Activated effector memory CD4-positive, alpha-beta T cell treated with anti-CD3 and anti-CD28 coated beads, Interleukin-2, amount 50 U/mL, for 16 hours (primary cell): ENCODE results near the gene SDF4.

Source experiments
- DNase-seq: peaks from one replicate; pipeline ENCODE4 v3.0.0-alpha.2; 2020

SDF4 gene

DNA sequence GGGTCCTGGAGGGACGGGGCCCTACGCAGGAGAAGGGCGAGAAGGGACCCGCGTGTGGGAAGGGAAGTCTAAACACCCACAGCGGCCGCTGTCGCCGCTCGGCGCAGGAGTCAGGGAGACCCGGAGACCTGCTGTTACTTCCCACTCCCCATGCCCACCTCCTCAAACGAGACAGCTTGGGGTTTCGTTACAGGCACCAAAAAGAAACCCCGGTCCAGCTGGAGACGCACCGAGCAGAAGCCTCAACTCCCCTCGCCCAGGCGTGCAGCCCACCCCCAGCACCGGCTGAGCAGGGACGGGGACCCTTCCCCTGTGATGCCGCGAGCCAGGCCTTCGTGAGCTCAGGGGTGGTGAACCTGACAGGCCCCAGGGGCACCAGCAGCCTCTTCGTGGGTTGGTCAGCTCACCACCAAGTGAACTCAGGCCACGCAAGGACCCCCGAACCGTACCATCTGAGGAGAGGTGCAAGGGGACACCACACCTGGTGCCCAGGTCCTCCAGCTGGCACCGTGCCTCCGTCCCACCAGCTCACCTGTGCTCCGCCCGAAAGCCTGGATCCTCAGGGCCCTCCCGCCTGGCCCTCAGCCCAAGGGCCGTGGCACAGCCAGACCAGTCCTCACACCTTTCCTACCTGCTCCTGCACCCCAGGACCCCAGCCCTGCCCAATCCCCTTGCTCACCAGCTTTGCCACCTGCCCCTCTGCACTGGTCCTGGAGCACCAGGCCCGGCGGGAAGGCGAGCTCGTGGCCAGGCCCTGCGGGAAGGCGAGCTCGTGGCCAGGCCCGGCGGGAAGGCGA, 5.0 kb downstream of the SDF4 start:
- no peak for DNase-seq

DNA sequence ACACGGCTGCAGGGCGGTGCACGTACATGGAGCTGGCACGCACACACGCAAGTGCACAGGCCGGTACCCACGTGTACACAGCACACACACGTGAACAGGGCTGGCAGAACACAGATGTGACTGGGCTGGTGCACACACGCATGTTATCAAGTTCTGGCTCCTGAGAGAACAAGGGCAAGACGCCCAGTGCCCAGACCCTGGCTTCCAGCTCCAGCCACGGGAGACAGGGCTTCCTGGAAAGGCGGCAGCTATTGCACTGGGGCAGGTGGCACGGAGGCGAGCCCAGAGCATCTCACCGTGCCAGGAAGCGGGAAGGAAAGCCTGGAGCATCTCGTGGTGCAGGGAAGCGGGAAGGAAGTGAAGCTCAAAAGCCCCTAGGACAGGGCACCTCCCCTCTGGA, 5.9 kb downstream of the SDF4 start:
- DNase-seq: no peak

DNA sequence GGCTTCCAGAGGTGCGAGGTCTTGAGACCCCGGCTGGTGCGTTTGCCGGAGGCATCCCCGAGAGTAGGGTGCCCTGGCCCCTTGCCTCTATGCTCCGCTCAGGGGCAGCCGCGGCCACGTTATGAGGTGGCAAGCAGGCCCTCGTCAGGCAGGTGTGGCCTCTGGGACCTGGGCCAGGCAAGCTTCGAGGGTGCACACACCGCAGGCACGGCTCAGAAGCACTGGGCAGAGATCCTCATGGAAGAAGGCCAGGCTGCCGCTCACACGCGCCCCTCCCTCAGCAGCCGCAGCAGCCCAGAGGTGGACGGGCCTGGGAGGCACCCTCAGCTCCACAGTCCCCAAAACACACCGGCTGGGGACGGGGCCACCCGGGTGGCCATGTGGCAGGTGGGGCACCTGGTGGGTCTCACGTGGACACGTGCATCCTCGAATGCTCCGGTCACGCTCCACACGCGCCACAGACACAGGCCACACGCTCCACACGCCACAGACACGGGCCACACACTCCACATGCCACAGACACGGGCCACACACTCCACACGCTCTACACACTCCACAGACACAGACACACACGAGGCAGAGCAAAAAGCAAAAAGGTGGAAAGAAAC, 6.5 kb downstream of the SDF4 start:
- DNase-seq: no peak

DNA sequence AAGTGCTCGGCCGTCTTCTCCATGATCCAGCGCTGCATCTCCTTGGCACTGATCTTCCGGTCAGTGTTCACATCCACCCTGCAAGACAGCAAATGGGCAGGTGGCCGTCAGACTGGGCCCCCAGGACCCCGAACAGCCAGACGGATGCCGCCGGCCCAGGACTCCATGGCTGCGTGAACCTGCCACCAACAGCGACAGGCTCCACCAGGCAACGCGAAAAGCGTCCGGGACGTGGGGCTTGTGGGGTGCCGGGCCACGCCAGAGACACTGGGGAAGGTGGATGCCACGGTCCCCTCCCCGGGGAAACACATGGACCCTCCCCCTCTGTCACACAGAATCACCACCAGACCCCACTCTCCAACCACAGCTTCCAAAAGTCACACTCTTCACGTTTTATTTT, 7.9 kb downstream of the SDF4 start:
- no peak for DNase-seq

DNA sequence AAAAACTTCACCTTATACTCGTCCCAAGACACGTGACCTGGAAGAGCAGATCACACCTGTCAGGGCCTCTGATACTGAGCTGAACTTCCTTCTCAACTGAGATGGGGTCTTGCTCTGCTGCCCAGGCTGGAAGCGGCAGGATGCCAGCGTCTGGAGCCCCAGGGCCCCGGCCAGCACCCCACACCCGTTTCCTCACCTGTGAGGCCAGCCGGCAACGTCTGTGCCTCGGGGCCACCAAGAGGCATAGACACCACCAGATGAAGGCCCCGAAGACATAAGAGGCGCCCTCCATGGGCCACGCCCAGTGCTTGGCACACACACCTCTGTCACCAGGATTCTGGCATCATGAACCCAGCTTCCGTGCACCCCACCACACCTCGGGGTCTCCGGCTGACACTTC, 8.5 kb downstream of the SDF4 start:
- no peak for DNase-seq

DNA sequence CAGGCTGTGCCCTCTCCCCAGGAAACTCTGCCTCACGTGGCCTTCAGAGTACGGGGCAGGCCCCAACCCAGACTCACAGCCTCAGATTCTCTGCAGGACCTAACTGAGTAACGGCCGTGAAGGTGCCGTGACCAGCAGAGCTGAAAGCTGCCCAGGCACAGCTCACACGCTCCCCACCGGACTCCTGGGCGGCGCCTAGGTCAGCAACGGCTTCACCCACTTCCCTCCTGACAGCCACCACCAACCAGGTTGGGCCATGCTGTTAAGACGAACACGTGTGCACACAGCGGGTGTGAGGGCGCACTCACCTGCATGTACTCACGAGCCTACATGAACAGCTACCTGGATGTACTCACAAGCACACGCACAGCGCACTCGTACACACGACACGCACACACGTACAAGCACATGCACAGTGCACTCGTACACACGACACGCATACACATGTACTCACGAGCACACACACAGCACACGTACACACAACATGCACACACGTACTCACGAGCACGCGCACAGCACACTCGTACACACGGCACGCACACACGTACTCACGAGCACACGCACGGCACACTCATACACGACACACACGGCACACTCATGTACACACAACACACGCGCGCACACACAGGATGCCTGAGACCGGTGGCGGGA, 9.1 kb downstream of the SDF4 start:
- DNase-seq: no peak

DNA sequence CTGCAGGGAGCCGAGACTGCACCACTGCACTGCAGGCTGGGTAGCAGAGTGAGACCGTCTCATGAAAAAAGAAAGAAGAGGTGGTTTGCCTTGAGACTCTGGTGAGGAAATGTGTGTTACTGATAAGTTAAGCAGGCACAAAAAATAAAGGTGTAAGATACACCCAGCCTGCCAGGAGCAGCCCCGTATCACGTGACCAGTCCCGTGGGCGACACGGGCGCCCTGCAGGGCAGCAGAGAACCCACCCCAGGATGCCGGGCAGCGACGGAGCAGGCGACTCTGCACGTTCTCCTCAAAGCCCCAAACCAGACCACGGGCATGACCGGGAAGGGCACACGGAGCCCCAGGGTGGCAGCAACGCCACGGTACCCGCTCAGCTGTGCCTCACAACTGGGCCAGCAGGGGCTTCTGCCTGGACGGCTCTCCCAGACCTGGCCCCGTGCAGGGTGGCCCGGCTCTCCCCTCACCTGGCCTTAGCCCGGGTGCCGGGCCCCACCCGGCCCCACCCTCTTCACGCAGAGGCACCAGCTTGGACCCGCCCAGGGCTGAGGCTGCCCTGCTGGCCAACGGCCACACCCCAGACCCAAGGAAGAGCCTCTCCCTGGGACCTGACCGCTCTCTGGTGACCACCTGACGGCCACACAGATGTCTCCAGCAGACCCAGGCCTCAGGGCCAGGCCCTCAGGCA, 9.8 kb downstream of the SDF4 start:
- no peak for DNase-seq

DNA sequence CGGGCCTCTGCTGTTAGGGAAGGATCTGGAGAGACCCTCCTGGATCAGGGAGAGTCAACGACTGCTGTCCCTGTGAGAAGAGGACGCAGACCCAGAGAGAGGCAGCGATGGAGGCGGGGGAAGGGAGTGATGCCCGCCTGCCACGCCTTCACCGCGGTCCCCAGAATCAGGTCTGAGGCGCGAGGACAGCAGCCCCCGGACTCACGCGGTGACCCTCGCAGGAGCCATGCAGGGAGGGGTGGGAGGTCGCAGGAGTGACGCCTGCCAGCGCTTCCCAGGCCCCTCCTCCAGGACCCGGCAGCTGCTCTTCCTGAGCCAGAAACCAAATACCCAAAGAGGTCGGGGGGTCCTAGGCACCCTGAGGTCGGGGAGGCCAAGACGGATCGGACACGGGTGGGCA, 11.6 kb downstream of the SDF4 start:
- DNase-seq: no peak

DNA sequence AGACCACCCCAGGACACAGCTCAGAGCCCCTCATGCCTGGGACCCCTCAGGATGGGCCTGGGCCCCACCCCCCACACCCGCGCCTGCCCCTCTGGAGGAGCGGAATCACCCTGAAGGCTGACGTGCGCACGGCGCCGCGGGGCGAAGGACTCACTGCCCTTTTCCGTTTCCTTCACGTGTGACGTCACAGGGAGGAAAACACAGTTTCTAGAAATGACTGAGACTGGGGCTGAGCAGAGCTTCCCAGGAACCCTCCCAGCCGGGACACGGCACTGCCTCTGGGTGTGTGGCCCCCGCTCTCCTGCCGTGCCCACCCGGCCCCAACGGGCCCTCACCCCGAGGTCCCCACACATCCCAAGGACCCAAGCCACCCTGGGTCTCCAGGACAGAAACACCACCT, 12.5 kb downstream of the SDF4 start:
- peak; percentile 90 for DNase-seq

DNA sequence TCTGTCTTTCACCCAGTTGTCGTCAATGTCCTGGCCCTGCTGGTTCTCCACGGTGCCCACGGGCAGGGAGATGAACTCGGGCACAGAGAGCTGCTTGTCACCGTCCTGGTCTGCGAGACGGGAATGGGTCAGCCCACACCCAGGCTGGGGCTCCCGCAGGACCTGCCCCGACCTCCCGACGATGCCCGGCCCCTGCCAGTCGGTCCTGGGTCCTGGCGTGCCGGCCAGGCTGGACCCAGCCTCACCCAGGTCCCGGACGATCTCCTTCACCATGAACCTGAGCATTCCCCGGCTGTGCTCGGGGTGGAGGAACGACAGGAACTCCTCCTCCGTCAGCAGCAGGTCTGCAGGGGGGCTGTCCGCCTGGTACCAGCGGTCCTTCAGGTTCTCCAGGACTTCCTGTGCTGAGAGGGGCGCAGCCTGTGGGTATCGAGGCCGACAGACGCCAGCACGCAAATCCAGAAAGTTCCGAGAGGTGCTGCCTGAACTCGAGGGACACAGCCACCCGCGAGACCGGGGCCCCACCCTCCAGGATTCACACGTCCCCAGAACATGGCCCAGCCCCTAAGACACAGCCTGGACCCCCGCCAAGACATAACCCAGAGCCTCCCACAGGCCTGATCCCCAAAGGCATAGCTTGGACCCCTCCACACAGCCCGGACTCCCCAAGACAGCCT, 13.1 kb downstream of the SDF4 start:
- no peak for DNase-seq

DNA sequence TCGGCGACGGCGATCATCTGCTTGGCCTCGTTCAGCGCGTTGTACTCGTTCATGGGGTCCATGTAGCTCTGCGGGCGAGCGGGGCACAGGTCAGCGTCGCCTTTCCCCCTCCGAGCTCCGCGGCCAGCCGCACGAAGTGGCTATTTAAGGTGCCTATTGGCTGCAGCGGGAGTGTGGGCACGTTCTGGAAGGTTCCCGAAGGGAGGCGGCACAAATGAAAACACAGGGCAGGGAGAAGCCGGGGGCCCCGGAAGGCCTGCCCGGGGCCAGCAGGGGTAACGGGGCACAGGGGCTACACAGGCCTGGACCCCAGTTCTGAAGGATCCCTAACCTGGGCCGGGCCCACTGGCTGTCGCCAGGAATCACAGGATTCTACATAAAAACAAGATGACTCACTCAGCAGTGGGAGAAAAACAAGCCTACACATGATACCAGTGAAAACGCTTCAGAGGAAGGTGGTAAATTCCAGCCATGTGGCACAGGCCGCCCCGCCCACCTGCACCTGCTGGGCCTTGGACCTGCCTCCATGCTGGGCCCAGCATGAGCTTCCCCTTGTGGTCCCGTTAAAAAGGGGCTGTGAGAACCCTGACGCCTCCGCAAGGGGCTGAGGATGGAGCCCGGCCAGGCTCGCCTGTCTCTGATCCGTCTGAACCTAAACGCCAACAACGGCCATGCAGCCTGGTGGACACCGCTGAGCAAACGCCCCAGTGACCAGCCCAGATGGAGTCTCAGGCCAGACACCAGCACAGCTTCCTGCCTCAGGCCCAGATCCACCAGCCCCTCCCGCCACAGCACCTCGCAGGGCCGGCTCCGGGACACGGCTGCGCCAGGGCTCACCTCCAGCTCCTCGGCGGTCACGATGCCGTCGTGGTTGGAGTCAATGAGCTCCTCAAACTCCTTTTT, 13.9 kb downstream of the SDF4 start:
- DNase-seq: peak; percentile 88

DNA sequence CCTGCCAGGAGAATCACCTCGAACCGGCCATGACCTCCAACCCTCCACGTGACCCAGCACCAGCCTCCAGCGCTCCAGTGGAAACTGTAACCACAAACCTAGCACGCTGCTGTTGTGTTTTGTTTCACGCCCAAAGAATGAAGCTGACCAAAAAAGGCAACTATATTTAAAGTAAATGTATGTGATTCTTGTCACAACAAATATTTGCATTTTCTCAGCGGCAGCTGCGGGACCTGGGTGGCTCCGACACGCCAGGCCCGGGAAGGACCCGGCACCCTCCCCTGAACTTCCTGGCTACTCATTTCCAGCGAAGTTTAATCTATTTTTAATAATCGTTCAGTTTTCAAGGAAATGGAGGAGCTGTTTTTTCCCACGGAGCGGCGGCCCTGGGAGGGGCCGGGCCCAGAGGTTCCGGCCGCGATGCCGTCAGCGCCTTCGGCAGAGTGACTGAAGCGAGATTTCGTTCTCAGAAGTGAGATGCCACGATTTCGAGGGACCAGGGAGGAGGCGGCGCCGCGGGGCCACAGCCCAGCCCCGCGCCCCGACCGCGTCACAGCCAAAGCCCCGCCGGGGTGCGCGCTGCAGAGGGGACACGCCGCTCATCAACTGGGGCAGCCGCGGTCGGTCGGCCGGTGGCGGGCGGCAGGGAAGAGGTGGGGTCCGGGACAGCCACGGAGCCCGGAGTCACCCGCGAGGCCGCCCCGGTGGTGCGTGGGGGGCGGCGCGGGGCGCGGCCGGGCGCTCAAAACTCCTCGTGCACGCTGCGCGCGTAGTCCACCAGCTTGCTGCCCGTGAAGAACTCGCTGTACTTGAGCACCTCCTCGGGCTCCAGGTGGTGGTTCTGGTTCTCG, 14.8 kb downstream of the SDF4 start:
- DNase-seq: peak; percentile 90

DNA sequence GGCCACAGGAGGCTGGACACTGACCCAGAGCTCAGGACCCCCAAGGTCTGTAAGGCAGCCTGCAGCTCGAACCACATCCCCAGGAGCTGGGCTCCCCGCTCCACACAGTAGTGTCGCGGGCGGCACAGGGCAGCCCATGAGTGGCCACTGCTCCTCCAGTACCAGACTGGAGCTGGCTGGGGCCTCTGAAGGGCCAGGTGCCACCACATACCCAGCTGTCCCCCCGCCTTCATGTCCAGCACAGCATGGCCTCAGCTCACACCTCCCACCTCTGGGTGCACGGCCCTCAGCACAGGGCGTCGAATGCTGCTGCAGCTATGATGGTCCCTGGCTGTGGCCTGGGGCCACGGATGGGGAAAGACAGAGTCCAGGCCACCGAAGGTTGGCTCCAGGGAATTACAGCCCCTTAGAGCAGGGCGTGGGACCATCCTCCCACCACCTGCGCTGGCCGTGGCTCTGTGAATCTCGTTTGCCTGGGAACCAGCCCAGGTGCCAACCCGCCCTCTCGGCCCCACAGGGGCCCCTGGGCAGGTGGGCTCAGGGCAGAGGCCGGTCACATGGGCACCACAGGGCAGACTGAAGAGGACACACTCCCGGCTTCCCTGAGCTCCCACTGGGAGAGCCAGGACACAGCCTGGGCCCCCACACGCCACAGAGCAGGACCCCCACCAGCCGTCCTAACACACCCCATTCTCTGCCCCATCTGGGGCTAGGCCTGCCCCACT, 15.8 kb downstream of the SDF4 start:
- no peak for DNase-seq

DNA sequence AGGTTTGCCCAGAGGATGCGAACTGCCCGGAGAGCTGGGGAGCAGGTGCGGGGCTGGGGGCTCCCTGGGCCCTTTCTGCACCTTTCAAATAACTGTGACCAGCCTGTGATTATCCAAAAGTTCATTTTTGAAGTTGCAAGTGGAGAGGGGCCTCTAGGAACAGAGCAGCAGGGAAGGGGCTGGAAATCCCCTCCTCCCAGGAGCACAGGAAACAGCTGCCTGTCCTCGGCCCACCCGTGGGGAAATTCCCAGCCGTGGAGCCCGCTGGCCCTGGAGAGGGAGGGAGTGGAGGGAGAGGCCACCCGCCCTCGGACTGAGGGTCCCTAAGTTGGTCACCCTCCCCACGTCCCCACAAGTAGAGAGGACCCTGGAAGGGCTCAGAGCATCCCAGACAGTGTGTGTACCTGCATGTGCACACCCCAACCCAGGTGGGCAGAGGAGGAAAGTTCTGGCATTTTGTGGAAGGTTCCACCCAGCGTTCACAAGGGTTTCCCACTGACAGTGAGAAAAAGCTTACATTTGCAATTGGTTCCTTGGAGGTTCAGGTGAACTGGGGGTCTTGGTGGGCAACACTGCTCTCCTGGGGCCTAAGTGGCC, 16.6 kb downstream of the SDF4 start:
- DNase-seq: peak; percentile 87

DNA sequence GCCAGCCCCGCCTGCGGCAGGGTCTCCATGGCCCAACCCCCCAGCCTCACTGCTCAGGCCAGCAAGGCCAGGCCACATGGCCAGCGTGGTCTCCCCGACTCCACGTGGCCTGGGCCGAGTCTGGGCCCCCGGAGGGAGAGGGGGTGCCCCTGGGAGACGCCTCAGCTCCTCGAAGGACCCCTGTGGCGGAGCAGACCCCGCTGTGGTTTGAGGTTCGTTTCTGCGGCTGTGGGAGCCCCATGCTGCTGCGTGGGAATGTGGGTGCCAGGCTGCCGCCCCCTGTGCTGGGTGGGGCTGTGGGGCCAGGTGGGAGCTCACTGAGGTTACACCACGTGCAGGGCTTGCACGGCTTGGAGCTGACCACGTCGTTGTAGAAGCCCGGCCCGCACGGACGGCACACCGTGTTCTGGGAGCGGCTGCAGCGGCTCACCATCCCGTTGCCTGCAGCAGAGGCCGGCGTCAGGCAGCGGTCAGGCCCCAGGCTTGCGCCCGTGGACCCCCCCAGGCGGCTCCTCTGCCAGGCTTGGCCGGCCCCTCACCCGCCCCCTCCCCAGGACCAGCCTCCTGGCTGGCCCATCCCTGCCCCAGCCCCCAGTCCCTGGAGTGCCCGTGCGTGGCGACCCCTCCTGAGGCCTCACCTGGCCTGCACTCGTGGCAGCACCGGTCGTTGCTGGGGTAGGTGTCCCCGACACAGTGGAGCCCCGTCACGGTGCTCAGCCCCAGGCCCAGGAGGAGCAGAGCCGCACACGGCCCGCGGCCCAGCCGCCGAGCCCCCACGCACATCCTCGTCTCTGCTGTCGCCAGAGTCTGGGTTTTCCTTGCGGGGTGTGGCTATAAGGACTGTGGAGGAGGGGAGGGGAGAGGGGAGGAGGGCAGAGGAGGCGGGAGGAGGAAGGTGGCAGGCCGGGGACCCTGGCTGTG, 18.2 kb downstream of the SDF4 start, which contains the start of gene TNFRSF4:
Gene TNFRSF4, minus strand, starts transcription at position 809 of the 921 bp plus-strand sequence. Its CDS starts 26 bp downstream, at position 783.
- peak; percentile 84 for DNase-seq

DNA sequence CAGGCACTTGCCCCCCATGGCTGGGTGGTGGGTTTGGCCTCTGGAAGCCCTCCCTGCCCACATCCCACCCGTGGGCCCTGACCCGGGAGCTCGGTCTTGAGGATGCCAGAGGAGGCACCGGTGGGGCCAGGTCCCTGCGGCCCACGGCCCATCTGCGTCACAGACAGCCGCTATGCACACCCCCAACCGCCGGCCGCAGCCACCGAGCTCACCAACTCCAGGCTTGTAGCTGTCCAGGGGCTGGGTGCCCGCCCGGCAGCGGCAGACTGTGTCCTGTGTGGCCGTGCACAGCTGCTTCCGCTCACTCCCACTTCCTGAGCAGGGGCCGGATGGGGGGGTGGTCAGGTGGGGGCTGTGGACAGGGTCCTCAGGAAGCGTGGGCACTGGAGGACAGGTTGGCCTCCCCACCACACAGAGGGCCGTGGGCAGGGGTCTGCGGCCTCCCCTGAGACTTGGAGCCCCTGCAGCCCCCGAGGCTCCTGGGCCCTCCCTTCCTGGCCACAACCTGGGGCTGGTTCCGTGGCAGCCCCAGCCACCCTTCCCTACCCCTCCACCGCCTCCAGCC, 18.9 kb downstream of the SDF4 start:
- peak; percentile 84 for DNase-seq

DNA sequence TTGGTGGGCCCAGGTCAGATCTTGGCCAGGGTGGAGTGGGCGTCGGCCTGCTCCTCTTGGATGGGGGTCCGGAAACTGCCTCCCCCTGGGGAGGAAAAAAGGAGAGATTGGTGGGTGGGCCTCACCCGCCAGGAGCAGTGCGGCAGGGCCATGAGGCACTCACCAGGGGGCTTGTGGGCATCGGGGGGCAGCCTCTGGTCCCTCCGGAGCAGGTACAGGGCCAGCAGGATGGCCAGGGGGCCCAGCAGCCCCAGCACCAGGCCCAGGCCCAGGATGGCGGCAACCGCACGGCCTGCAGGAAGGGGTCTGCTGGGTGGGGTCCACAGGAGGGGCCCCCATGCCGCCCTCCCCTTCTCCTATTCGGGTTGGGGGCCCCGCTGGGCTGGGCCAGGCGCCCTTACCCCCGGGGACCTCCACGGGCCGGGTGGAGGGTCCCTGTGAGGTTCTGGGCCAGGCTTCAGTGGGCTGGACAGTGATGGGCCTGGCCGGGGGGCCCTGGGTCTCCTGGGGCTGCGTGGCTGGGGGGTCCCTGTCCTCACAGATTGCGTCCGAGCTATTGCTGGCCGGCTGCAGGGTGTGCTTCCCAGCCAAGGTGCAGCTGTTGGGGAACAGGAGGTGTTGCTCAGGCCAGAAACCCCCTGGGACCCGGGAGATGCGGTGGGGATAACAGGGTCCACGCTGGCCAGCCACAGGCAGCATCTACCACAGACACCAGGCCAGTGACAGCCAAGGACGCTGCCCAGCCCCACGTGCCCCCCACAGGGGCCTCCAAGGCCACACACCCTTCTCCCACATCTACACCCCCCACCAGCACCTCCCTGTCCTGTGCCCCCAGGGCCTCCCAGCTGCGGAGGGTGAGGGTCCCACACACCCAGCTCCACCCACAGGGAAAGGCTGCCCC, 20.0 kb downstream of the SDF4 start:
- DNase-seq: peak; percentile 65
